ENCODE data around the gene ZKSCAN3.

DNA sequence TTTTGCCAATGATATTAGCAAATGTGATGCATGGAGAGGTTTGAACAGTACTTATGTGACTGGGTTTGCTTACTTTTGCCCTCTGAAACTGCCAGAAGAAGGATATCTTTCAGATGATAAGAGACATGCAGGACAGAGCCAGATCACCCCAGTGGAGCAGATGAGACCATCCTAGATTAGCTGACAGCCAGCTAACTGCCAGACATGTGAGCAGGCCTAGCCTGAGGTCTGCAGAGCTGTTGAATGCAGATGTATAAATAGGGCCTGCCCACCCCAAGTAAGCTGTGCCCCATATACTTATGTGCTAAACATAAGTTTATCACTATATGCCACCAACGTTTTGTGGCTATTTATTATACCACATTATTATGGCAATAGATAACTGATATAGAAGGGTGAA, 19.7 kb upstream of the ZKSCAN3 start:
- TF ChIP-seq, protein P1, sequence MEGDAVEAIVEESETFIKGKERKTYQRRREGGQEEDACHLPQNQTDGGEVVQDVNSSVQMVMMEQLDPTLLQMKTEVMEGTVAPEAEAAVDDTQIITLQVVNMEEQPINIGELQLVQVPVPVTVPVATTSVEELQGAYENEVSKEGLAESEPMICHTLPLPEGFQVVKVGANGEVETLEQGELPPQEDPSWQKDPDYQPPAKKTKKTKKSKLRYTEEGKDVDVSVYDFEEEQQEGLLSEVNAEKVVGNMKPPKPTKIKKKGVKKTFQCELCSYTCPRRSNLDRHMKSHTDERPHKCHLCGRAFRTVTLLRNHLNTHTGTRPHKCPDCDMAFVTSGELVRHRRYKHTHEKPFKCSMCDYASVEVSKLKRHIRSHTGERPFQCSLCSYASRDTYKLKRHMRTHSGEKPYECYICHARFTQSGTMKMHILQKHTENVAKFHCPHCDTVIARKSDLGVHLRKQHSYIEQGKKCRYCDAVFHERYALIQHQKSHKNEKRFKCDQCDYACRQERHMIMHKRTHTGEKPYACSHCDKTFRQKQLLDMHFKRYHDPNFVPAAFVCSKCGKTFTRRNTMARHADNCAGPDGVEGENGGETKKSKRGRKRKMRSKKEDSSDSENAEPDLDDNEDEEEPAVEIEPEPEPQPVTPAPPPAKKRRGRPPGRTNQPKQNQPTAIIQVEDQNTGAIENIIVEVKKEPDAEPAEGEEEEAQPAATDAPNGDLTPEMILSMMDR (conservative IDR thresholded peaks at IDR 0.05): no peak
- TF ChIP-seq ZFX (IDR thresholded peaks at IDR 0.05): no peak
